HG03103 (cell line): ENCODE data around the gene KRT4.
"Not testable (repeated sequence)": the region's sequence is repeated elsewhere in the genome, so short reads cannot be mapped to it uniquely, and the experiment has no call there.

Experiments
- ATAC-seq: cut with Tn5 transposase; IDR thresholded peaks from one replicate; pipeline ENCODE4 v1.9.1; 2021; ENCODE audit warnings: low read depth; ENCODE audit not compliant: unreplicated experiment

Gene KRT4

GRCh38 chr12:52795332-52795674 lies 18.6 kb downstream of the KRT4 start:
- not testable (repeated sequence) for ATAC-seq

GRCh38 chr12:52794479-52795331 lies 19.2 kb downstream of the KRT4 start:
- no peak for ATAC-seq

- ATAC-seq, result no peak
These were observed 21.5 kb downstream of the KRT4 start for GRCh38 chr12:52792185-52793029.

GRCh38 chr12:52791271-52792184 lies 22.4 kb downstream of the KRT4 start:
- ATAC-seq, result no peak

GRCh38 chr12:52790427-52791270 lies 23.3 kb downstream of the KRT4 start:
- no peak for ATAC-seq

- ATAC-seq, result no peak
These were observed 24.1 kb downstream of the KRT4 start for GRCh38 chr12:52789637-52790426.

- ATAC-seq, result no peak
These were observed 24.9 kb downstream of the KRT4 start for GRCh38 chr12:52788876-52789636.

- no peak for ATAC-seq
These were observed 25.6 kb downstream of the KRT4 start for GRCh38 chr12:52788192-52788875.

- no peak for ATAC-seq
These were observed 26.4 kb downstream of the KRT4 start for GRCh38 chr12:52787324-52788191.

GRCh38 chr12:52784909-52785308 lies 29.0 kb downstream of the KRT4 start:
- ATAC-seq, result no peak

- no peak for ATAC-seq
These were observed 30.2 kb downstream of the KRT4 start for GRCh38 chr12:52783563-52784316.

- no peak for ATAC-seq
These were observed 31.4 kb downstream of the KRT4 start for GRCh38 chr12:52782502-52782901.

- ATAC-seq, result no peak
These were observed 32.4 kb downstream of the KRT4 start for GRCh38 chr12:52781399-52782082.

GRCh38 chr12:52779914-52780313 lies 34.0 kb downstream of the KRT4 start:
- ATAC-seq, result no peak

GRCh38 chr12:52778833-52779232 lies 35.1 kb downstream of the KRT4 start:
- no peak for ATAC-seq

GRCh38 chr12:52777566-52777965 lies 36.4 kb downstream of the KRT4 start:
- no peak for ATAC-seq
